ENCODE measurements around the gene GTPBP3. TPM values are rescaled to one million over a fixed set of nuclear protein-coding genes. Genes with fewer than 3 reads are reported as not detected.

Gene GTPBP3
- total and polyA plus RNA-seq, 2 of the 8 experiments (the other 6 are each of a cell fraction or from before 2014, with no cell fraction given): 30.4 to 56.0 TPM

GRCh38 chr19:17305216-17305516, 32.2 kb upstream of the GTPBP3 start:
- TF ChIP-seq RBBP5 (IDR thresholded peaks at IDR 0.05; ENCODE audit: borderline replicate concordance, low read depth, low read length): 0 out of 2 replicates have a peak, but pooled peaks have one; percentile 15
- no peak for TF ChIP-seq RNF2 (IDR thresholded peaks at IDR 0.05; ENCODE audit: borderline replicate concordance, low read depth, low read length, missing control alignments, poor library complexity, severe bottlenecking)
- TF ChIP-seq CTBP2 (IDR thresholded peaks at IDR 0.05; ENCODE audit: borderline replicate concordance, insufficient read depth, insufficient read length, low read length): peak; percentile 88
- Histone ChIP-seq H3K27ac (ENCODE audit: low read depth, low read length) (no peak overlapping the region), H3K79me2 (ENCODE audit: control insufficient read depth in 1 of 2, insufficient read depth in 2 of 2, low read length in 2 of 2) (peaks cover 2 to 8% of the 10 kb centered on the region in 2 experiments; a peak in 3 of 4 replicates), H3K79me1 (ENCODE audit: low read depth, low read length) (peaks cover 6% of the 10 kb centered on the region), H2AFZ (ENCODE audit: low read length) (no peak overlapping the region), H3K14ac (ENCODE audit: insufficient read length) (no peak overlapping the region), H3K9me3 (ENCODE audit: insufficient read depth in 2 of 2, low read depth in 1 of 2, low read length in 1 of 2) (no peaks in the 10 kb centered on the region), H3K4me1 (replicated peaks in 1 of 4; ENCODE audit: control insufficient read depth in 3 of 4, insufficient read depth in 4 of 4, low read length in 3 of 4) (peaks cover 12 to 22% (median 15%) of the 10 kb centered on the region in 4 experiments), H4K91ac (replicated peaks; ENCODE audit: insufficient read length, low read length) (no peak overlapping the region), H3K4me2 (ENCODE audit: insufficient read depth in 1 of 2, low read depth in 2 of 2, low read length in 2 of 2) (peak overlapping the region; percentile 59 to 82), H3K56ac (replicated peaks; ENCODE audit: insufficient read length, low read depth, low read length) (no peak overlapping the region), H3K4me3 (ENCODE audit: extremely low read depth in 1 of 4, insufficient read depth in 2 of 4, low read depth in 3 of 4, low read length in 4 of 4) (peak overlapping the region in 1 of 4 experiments; percentile 78; a peak in 3 of 8 replicates), H3K23me2 (ENCODE audit: low read depth, low read length) (peaks cover 10% of the 10 kb centered on the region), H3K18ac (ENCODE audit: extremely low read depth, low read length) (no peak overlapping the region; the same call in 1 of the 2 replicates), H2BK12ac (ENCODE audit: low read depth, low read length) (peak overlapping the region; percentile 92; the same call in 1 of the 2 replicates), H2BK20ac (ENCODE audit: low read length) (no peak overlapping the region), H3K9ac (replicated peaks in 1 of 4; ENCODE audit: extremely low read depth in 1 of 4, low read depth in 3 of 4, low read length in 3 of 4) (peak overlapping the region in 1 of 4 experiments; percentile 25; a peak in 2 of 7 replicates), H4K8ac (ENCODE audit: extremely low read depth, insufficient read depth, low read length) (no peak overlapping the region), H2AK5ac (ENCODE audit: low read depth, low read length) (peak overlapping the region; percentile 61; the same call in 1 of the 2 replicates), H3K36me3 (ENCODE audit: control insufficient read depth in 2 of 4, insufficient read depth in 4 of 4, low read length in 3 of 4) (peaks cover 0 to 9% (median 0%) of the 10 kb centered on the region in 4 experiments; a peak in 2 of 8 replicates), H3K23ac (ENCODE audit: insufficient read length) (no peak overlapping the region), H3K4ac (replicated peaks; ENCODE audit: insufficient read length, low read depth, low read length) (no peak overlapping the region), H2BK15ac (ENCODE audit: low read length) (peak overlapping the region; percentile 40; the same call in 1 of the 2 replicates), H2BK120ac (replicated peaks; ENCODE audit: low read depth, low read length) (no peak overlapping the region), H4K20me1 (replicated peaks in 1 of 2; ENCODE audit: control insufficient read depth in 1 of 2, insufficient read depth in 2 of 2, low read length in 2 of 2) (peaks cover 1 to 10% of the 10 kb centered on the region in 2 experiments), H4K5ac (ENCODE audit: insufficient read length, low read depth, low read length) (no peak overlapping the region), H3K27me3 (replicated peaks in 1 of 4; ENCODE audit: control insufficient read depth in 3 of 4, extremely low read depth in 1 of 4, insufficient read depth in 3 of 4, low read length in 3 of 4) (no peaks in the 10 kb centered on the region), H2BK5ac (ENCODE audit: low read depth, low read length) (no peak overlapping the region)
- WGBS, 2 experiments (ENCODE audit: extremely low coverage in 1 of 2, insufficient coverage in 1 of 2, insufficient read length in 1 of 2, insufficient replicate concordance in 2 of 2, low coverage in 1 of 2, low lambda C conversion rate in 2 of 2, missing lambda C conversion rate in 1 of 2): 9% methylated on average over 7 of the region's 7 CpGs; no CpG with 5 or more reads in 1 of the 2 experiments
- no peak for FAIRE-seq
- CTCF ChIA-PET (ENCODE audit: partially characterized antibody): interaction anchor here (0.6 to 3.0 kb wide), 17 partner anchors 9 to 224 kb away, joined by 3 to 29 read pairs (median 4); partner anchors contain the start of genes ANO8 and USE1
- DNase-seq (ENCODE audit: low read depth in 1 of 2, low spot score in 2 of 2): no peak
- POLR2A ChIA-PET (ENCODE audit: partially characterized antibody): interaction anchor here (0.6 to 18.5 kb wide), 9 partner anchors 10 to 138 kb away, joined by 3 to 329 read pairs (median 5); partner anchors contain the start of genes ANO8, BABAM1 and USE1
